NT2/D1 (cell line): ENCODE results near the gene ADK.

Source experiments
- DNase-seq: peaks from one replicate; pipeline ENCODE4 v3.0.0-alpha.2; 2011; ENCODE audit warnings: low read depth, low spot score
- H3K27me3 ChIP-seq: 2 replicates; pipeline ENCODE4 v1.6.0; 2011; ENCODE audit warnings: mild to moderate bottlenecking; ENCODE audit not compliant: insufficient read length, insufficient read depth
- H3K36me3 ChIP-seq: 2 replicates; pipeline ENCODE4 v1.6.1; 2011; ENCODE audit warnings: mild to moderate bottlenecking, low read length, mixed read lengths; ENCODE audit not compliant: insufficient read depth, insufficient read length
- H3K4me1 ChIP-seq: 2 replicates; pipeline ENCODE4 v1.5.1; 2011; ENCODE audit not compliant: insufficient read depth, insufficient read length
- H3K4me3 ChIP-seq: 2 replicates; pipeline ENCODE4 v1.5.1; 2011; ENCODE audit warnings: low read depth; ENCODE audit not compliant: insufficient read length
- H3K9ac ChIP-seq: 2 replicates; pipeline ENCODE4 v1.6.0; 2011; ENCODE audit warnings: low read depth; ENCODE audit not compliant: insufficient read length
- H3K9me3 ChIP-seq: 2 replicates; pipeline ENCODE4 v1.5.1; 2011; ENCODE audit warnings: mild to moderate bottlenecking, low read length; ENCODE audit not compliant: insufficient read depth
- SUZ12 ChIP-seq: IDR thresholded peaks from 2 replicates; pipeline ENCODE4 v1.6.1; 2011; ENCODE audit not compliant: insufficient read length, insufficient read depth; ENCODE audit errors: extremely low read depth
- YY1 ChIP-seq: IDR thresholded peaks from 2 replicates; pipeline ENCODE4 v1.6.1; 2011; ENCODE audit not compliant: insufficient read length, insufficient read depth
- ZNF274 ChIP-seq: IDR thresholded peaks from 2 replicates; pipeline ENCODE4 v1.6.1; 2011; ENCODE audit warnings: mild to moderate bottlenecking, low read depth, low read length

Gene ADK

DNA sequence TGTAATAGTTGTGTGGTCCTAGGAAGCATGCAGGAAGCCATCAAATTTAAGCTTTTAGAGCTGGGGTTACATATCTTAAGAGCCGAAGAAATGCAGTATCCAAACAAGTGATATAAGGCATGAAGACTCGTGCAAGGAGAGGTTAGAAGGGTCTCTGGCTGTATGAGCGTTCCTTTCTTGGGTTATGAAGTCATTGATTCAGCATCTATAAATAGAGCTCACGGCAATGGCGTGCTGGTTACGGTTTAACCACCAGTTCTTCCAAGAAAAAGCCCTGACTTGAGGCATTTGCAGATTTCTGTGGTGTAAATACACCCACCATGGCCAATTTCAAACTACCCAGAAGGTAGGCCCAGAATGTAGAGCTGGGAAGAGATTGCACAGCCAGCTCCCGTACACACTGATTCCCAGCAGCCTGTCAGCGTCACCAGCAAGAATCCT lies 603.4 kb downstream of the ADK start:
- DNase-seq = no peak
- TF ChIP-seq YY1 (no peak), SUZ12 (no peak), ZNF274 (no peak)
- H3K9ac ChIP-seq = no peak overlapping the region
- no peaks in the 10 kb centered on the region for H3K9me3 ChIP-seq
- H3K36me3 ChIP-seq = no peaks in the 10 kb centered on the region
- no peak overlapping the region for H3K4me3 ChIP-seq
- no peaks in the 10 kb centered on the region for H3K4me1 ChIP-seq
- H3K27me3 ChIP-seq = no peaks in the 10 kb centered on the region

GRCh38 chr10:74755273-74755672 lies 604.3 kb downstream of the ADK start:
- Histone ChIP-seq H3K27me3 (no peaks in the 10 kb centered on the region), H3K4me3 (no peak overlapping the region), H3K36me3 (no peaks in the 10 kb centered on the region), H3K9ac (no peak overlapping the region), H3K9me3 (no peaks in the 10 kb centered on the region), H3K4me1 (no peaks in the 10 kb centered on the region)
- TF ChIP-seq ZNF274 (no peak), SUZ12 (no peak), YY1 (no peak)
- DNase-seq = no peak
